Activated naive CD4-positive, alpha-beta T cell treated with Interleukin-2 at 50 U/mL for 16 hours (primary cell): ENCODE measurements around the gene UNC5B.

Source experiments
- DNase-seq: peaks from one replicate; pipeline ENCODE4 v3.0.0-alpha.2; 2020

UNC5B gene

DNA sequence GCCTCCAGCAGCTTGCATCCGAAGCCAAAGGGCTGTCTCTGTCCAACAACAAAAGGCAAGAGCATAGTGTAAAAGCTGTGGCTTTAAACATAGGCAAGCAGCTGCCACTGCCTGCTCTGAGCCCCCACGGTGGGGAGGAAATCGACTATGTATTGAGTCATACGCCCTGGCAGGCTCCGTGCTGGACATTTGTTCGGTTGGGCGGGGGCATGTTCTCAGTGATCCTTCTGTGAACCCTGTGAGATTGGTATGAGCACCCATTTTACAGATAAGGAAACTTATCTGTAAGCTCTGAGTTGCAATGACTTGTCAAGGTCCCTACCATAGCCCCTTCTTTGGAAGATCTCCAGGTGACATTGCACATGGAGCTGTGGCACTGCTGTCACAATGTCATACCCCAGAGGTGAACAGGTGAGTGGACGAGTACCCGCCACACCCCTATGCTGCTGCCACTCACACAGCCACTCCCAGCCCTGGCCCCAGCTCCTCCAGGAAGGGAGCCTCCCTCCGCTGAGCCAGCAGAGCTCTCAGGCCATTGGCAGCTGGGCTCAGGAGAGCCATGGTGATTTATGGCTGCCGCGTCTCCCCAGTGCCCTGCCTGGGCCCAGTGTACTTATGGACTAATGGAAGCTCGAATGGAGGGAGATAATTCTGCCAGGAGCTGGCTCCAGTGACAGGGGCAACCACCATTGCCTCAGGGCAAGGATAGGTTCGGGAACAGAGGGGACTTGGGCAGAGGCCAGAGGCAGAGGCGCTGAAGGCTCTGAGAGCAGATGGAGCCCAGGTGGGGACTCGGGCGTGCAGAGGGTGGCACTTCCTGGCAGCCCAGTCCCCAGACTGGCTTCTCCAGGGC, 43.7 kb downstream of the UNC5B start:
- no peak for DNase-seq

DNA sequence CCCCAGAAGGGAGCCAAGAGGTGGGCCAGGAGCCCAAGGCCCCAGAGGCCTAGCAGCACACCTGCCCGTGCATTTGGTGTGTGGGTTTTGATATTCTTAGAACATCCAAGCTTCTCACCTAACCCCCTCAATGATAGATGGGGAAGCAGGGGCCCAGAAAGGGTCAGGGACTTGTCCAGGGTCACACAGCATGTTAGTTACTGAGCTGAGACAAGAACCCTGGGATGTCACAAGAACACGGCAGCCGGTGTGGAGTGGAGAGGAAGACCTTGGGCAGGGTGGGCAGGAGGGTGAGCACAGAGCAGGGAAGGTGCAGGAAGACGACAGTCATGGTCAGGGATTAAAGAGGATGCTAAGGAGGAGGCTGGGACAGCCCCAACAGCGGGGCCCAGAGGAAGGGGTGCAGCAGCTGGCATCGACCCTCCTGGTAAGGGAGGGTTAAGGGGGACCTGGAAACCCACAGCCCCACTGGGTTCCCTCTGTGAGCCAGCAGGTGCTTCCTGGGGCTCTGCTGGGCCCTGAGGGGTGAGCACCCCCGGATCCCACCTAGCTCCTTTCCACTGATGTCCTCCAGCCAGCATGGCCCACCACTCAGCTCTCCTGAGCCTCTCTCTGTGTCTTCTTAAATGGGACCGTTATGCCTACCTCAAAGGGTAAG, 44.4 kb downstream of the UNC5B start:
- DNase-seq: no peak

DNA sequence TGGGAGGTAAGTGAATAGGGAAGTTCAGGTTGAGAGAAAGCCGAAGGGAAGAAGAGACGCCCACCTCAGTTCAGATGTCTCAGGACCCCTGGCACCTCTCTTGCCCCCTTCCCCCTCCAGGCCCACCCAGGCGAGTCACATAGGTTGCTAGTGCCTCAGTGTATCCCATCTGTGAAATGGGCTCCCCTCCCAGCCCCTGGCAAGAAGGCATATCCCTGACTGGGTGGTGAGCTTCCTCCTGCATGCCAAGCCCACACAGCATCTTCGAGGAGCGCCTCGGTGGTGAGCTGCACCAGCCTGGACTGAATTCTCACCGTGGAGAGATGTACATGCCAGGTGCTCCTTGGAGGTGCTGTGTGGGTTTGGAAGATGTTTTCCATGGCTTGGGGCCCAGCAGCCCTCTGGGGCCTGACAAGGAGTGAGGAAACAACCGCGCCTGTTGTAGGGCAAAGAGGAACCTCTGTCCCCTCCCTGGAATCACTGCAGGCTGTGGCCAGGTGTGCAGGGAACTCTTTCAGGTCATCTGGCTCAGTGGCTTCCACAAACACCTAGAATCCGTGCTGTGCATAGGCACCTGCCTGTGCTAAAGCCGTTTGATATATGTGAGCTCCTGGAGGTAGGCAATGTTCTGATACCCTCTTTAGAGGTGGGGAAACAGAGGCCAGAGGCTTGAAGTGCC, 45.1 kb downstream of the UNC5B start:
- no peak for DNase-seq

DNA sequence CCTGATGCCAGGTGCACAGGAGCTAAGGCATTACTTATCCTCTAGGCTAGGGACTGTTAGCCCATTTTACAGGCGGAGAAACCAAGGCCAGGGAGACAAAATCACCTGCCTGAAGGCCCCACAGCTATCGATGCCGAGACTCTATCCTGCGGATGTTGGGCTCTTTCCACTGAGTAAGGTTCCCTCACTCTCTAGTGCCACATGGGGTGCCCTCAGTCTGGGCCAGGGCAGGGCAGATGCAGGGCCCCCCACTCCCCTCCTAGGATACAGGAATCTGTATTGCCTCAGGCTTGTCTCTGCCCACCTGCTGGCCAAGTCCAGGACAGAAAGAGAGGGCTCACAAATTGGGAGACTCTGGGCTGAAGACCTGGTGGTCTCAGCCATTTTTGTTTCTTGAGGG, 45.7 kb downstream of the UNC5B start:
- DNase-seq: no peak

DNA sequence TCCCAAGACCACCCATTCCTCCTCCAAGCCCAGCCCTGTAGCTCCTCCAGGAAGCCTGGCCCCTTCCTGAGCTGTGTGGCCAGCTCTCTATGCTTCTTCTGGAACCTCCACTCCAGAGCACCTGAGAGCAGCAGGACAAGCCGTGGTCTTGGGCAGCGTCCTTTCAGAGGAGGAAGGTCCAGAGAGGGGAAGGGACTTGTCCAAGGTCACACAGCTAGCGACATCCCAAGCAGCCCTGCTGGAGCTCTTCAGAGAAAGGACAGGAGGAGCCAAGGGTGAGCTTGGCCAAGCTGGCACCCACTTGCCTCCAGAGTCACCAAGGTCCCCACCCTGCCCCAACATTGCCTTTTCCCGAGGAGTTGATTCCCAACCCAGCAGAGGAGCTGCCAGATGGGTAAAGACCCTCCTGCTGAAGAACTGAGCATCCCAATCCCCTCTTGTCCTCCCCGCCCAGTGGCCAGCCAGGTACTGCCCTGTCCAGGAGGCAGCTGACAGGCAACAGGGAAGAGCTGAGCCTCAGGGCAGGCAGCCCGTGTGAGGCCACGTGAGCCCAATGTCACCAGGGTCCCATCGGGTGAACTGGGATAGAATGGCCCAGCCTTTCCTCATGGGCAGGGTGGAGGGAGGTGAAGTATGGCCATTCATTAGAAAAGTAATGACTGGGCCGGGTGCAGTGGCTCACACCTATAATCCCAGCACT, 46.2 kb downstream of the UNC5B start:
- DNase-seq: no peak

DNA sequence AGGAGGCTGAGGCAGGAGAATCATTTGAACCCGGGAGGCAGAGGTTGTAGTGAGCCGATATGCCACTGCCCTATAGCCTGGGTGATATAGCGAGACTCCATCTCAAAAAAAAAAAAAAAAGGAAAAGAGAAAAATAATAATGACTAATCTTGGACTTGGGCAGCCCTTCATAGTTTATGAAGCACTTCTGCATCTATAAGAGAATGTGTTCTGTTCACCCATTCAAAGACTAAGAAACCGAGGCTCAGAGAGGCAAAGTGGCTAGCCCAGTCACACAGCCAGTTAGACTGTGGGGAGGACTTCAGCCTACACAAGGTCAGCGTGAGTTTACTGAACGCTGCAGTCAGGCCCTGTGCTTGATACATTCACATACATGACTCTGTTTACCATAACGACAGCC, 46.9 kb downstream of the UNC5B start:
- no peak for DNase-seq

DNA sequence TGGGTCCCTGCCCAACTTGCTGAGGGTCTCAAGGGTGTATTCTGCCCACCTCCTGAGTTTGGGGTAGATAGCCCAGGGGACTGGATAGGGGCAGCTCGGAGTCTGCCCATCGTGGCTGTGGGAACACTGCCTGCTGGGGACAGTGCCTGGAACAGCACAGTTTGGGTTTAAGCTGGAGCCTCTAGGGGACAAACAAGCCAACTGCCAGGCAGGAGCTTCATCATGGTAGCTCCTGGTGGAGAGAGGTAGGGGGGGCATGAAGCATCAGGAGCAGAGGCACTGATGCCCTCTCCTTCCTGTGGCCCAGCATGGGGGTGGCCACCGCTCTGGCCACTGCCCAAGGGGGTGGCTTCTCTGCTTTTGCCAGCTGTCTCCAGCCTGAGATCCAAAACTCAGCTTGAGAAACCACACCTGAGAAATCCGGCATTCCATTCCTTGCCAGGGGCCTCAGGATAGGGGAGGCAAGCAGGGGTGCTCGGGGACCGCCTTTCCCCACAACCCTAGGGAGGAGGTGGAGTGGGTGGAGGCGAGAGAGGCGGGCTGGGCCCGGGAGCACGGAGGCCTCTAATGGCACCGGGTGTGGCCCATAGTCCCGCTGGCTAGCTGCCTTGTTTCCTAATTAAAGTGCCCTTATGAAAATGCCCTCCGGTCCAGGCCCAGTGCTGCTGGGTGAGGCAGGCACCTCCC, 47.6 kb downstream of the UNC5B start:
- no peak for DNase-seq

DNA sequence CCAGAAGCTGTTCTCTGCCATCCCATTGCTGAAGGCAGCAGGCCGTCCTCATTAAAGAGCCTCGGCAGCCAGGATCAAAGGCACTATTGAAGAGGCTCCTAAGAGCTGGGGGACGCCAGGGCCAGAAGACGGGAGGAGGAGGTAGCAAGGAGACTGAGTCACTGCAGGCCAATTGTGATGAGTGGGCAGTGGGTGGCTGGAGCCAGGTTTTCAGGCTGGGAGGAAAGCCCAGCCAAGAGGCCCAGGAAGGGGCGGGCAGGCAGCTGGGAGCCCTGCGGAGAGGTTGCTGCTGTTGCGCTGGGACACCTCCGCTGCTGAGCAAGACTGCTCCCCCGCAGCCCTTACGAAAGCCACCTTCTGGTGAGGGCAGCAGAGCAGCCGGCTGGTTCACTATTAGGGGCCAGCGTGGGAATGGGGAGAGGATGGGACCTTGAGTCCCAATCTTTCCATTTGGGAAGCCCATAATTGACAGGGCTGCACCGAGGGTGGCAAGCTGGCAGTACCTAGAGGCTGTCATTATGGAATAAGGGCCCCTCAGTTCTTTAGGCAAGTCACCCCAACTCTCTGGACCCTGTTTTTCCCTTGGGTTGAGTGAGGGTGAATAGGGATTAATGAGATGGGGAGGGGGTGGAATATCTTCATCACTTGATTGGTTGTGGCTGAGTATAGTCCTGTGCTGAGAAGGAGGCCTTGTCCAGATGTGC, 48.4 kb downstream of the UNC5B start:
- DNase-seq: no peak

DNA sequence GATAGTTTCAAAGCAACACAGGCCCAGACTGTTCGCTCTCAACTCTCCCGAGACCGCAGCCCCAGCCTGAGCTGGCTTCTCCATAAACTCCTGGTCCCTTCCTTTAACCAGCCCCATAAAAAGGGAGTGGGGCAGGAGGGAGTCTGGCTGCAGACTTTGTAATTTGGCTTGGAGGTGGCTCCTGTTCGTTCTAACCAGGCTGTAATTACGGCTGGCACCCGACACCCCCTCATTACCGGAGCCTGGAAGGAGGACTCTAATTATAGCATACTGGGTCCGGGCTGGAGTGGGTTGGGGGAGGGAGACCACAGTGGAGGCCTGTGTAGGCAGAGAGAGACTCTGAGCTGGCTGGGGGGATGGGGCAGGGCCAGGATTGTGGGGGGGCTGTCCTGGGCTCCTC, 49.7 kb downstream of the UNC5B start:
- DNase-seq: no peak

DNA sequence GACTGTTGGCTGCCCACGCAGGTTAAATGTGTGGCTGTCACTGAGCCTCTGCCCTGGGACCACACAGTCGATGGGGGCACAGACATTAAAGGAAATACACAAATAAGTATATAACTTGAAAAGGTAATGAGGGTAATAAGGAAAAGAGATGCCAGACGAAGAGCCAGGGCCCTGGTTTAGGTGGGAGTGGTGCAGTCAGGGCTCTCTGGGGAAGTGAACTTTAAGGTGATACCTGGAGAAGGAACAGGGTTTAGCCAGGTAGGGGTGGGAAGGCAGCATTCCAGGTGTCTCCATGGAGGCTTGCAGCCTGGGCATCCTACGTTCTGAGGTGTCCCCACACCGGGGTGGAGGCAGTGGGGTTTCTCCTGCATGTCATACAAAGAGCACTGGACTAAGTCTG, 50.4 kb downstream of the UNC5B start:
- DNase-seq: no peak

DNA sequence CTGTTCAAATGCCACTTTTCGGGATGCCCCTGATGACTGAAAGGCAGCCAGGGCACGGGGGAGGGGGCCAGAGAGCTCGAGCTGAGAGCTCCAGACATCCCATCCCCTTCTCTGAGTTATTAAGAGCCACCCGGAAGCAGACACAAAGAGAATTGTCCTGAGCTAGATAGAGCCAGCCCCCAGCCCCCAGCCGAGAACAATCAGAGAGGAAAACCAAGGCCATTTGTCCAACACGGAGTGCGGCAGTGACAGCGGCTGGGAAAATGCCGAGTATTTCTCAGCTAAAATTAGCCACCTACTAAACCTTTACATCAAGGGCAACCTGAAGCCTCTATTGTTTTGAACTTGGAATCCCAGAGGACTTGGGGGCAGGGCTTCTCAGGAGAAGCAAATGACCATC, 51.0 kb downstream of the UNC5B start:
- no peak for DNase-seq

DNA sequence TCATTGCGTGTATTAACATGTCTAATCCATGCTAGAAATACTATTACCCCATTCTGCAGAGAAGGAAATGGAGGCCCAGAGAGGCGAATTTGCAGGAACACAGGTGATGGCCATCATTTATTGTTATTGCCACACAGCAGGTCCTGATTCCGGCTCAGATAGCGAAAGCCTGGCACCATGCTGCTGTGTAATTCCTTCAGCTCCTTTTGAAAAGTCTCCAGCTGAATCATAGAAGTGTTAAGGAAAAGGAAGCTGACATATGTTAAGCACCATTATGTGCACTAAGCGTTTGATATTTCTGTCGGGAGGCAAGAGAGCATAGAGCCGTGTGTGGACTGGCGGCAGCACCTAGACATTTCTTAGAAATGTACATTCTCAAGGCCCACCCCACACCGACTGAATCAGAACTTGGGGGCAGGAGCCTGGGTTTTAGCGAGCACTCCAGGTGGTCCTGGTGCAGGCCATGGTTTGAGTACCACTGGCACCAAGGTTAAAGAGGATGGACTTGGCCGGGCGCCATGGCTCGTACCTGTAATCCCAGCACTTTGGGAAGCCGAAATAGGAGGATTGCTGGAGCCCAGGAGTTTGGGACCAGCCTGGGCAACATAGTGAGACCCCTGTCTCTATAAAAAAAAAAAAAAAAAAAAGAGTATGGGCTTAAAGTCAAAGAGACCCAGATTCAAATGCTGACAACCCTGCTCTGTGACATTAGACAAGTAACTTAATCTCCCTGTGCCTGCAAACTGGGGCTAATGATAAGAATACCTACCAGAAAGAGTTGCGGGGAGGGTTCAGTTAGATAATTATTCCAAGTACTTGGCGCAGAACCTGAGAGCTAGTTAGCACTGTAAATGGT, 52.2 kb downstream of the UNC5B start:
- DNase-seq: no peak

DNA sequence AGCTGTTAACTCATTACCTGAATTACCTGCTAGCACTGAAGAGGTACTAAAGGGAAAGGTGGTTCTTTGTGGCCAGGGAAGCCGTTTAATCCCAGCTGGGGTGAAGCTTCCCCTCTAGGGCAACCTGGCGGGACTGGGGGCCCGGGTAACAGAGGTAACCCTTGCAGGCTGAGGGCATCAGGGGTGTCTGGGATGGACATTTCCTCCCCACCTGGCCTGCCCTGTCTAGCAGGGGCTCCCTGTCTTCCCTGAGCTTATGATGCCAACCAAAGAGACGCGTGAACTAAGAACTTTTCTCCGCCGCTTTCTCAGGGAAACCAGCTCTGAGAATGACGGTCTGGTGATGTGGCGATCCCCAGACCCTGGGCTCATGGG, 52.8 kb downstream of the UNC5B start:
- DNase-seq: no peak

DNA sequence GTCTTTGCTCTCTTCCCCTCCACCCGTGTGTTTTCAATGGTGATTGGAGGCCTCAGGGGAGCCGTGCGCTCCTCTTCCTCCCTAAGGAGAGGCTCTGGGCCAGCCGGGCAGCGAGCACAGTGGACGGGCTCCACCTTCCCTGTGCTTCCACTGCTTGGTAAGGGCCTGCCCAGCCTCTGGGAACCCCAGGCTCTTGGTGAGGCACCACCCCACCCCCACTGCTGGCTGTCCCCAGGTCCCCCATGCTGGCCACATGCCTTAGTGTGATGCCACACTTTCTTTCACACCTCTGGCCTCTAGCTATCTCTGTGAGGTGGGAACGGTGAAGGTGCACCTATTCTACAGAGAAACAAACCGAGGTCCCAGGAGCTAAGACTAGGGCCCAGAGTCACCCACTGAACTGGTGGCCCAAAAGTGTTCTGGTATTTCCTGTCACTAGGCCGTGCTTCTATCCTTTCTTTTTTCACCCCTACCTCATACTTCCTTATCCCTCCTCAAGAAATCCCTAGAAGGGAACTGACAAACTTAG, 53.3 kb downstream of the UNC5B start:
- DNase-seq: no peak

DNA sequence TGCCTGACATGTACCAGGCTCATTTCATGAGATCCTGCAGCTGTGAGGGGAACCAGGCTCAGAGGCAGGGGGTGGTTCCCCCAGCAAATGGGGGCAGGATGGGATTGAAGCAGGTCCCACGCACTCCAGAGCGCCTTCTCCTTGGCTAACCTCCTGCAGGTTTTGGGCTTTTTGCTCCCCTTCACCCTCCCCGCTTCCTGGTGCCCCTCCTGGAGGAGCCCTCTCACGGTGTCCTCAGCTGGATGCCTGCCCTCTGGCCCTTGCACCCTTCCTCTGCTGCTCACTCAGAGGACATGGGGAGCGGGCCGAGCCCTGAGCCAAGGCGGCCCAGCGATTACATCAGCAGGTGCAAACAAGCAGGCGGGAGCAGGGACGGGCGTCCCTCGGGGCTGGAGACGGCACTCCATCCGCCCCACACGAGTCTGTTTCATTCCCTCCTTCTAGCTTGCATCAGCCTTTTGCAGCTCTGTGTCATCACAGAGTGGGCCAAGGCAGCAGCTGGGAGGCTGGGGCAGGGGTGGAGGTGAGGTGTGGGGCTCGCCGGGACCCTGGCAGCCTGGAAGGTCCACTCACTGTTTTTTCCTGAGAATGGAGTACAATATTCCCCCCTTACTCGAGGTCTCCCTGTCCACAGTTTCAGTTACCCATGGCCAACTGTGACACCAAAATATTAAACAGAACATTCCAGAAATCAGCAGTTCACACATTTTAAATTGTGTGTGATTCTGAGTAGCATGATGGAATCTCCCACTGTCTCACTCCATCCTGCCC, 54.0 kb downstream of the UNC5B start:
- no peak for DNase-seq

DNA sequence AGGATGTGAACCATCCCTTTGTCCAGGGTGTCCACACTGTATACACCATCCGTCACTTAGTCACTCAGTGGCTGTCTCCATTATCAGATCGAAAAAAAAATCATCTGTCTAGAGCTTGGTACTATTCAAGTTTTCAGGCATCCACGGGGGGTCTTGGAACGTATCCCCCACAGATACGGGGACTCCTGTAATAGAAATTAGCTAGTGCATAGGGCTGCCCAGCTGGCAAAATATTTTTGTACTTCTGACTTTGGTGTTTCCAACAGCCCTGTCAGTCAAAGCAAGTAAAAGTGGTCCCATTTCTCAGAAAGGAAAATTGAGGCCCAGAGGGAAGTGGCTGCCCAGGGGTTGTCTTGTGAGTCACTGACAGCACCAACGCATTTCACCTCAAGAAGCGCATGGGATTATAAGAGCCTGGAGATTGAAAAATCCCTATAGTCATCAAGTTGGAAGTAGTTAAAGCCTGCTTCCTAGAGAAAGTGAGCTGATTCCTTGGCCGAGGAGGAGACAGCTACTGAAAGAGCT, 54.6 kb downstream of the UNC5B start:
- DNase-seq: no peak

DNA sequence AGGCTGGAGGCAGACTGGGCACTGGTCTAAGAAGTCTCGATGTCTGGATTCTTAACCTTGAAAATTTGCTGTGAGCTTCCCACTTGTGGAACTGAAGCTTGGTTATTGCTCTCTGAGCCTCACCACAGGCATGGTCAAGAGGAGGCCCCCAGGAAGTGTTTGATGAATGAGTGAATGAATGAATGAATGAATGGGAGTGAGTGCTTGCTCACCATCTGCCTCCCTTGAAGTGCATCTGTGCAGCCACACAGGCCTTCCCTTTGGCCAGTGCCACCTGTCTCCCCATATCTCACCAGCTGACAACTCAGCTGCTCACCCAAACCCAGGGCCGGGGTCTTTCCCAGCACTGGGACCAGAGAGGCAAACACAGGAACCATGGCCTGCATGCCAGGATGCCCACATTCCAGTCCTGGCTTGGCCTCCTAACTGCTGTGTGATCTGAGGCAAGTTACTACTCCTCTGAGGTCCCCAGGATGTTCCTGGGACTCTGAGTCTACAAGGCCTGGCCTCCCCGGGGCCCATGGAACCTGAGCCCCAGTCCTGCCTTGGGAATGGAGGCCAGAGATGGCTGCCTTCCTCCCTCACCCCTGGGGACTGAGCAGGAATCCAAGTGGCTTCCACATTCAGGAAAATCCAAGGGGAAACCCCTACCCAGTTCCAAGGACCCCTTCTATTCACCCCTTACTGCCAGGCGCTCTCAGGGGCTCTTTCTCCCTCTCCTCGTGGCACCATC, 55.3 kb downstream of the UNC5B start:
- no peak for DNase-seq

DNA sequence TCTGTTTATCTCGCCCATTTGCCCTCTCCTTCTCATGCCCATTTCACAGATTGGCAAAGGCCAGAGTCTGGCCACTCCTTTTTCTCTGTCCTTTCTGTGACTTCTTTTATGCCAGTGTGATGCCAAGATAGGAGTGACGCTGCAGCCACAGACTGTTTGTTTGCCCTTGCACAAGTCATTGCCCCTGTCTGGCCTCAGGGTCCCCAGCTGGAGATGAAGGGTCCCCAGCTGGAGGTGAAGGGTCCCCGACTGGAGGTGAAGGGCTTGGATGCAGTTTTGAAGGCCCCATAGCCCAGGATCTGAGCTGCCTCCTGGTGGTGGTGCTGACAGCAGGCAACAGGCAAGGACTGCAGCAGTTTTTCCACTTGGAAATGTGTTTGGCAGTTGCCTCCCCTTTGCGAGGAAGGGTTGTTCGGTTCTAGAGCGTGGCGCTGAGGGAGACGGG, 55.9 kb downstream of the UNC5B start:
- DNase-seq: no peak

DNA sequence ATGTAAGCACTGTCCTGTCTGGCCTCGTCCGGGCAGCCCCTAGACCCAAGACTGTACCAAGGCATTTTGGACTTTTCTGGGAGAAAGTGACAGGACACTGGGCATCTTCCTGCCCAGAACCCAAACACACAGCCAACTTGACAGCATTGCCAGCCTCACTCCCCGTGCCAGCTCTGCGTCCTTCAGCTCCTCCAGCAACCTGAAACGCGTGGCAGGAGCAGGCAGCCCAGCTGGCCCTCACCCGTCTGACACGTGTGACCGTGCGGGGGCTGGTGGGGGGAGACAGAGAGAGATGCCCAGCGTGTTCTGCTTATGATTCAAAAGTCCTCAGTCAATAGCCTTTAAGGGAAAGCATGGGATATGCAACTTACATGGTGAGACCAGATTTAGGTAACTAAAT, 56.4 kb downstream of the UNC5B start:
- no peak for DNase-seq
